Retinal pigment epithelial cell (primary cell): ENCODE results near the gene FBLN2.

Experiments
- DNase-seq: peaks from one replicate; pipeline ENCODE4 v3.0.0-alpha.2; 2010; ENCODE audit warnings: low read depth
- H3K4me3 ChIP-seq: 2 replicates; pipeline ENCODE4 v1.5.1; 2011; ENCODE audit warnings: mild to moderate bottlenecking, low read length, control low read depth, moderate library complexity
- TF ChIP-seq, protein P1 (sequence below): conservative IDR thresholded peaks from 2 replicates; pipeline ENCODE4 v1.5.1; 2011; ENCODE audit warnings: low read depth, low read length, control low read depth, inconsistent platforms

Gene FBLN2

DNA sequence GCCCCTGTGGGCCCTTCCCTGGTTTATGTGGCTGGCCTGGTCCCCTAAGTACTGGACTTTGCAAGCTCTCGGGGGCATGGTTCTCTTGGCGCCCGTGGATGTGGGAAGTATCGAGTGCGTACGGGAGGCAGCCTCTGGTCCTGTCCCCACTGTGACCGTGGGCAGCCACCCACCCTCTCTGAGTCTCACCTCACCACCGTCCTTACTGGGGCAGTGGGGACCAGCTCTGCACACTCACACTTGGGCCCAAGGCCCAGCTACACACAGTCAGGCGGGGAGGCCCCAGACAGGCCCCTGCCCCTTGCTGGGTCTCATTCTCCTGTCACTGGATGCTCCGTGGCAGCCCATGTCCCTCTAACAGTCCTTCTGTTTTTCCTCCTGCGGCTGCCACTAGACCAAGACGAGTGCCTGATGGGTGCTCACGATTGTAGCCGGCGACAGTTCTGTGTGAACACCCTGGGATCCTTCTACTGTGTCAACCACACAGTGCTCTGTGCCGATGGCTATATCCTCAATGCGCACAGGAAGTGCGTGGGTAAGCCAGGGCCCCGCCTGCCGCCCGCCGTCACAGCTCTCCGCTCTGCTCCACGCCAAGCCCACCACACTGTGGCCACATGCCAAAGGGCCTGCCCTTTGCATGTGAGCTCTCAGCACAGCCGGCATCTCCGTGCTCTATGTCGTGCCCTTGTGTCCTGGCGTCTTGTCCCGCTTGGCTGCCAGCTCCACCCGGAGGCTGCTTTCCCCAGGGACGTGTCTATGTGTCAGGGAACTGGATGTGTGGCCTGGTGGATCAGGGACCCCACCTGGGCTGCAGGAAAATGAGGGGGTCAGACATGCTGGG, 72.7 kb downstream of the FBLN2 start:
- H3K4me3 ChIP-seq: no peak overlapping the region
- no peak for DNase-seq
- TF ChIP-seq, protein P1, sequence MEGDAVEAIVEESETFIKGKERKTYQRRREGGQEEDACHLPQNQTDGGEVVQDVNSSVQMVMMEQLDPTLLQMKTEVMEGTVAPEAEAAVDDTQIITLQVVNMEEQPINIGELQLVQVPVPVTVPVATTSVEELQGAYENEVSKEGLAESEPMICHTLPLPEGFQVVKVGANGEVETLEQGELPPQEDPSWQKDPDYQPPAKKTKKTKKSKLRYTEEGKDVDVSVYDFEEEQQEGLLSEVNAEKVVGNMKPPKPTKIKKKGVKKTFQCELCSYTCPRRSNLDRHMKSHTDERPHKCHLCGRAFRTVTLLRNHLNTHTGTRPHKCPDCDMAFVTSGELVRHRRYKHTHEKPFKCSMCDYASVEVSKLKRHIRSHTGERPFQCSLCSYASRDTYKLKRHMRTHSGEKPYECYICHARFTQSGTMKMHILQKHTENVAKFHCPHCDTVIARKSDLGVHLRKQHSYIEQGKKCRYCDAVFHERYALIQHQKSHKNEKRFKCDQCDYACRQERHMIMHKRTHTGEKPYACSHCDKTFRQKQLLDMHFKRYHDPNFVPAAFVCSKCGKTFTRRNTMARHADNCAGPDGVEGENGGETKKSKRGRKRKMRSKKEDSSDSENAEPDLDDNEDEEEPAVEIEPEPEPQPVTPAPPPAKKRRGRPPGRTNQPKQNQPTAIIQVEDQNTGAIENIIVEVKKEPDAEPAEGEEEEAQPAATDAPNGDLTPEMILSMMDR: no peak

DNA sequence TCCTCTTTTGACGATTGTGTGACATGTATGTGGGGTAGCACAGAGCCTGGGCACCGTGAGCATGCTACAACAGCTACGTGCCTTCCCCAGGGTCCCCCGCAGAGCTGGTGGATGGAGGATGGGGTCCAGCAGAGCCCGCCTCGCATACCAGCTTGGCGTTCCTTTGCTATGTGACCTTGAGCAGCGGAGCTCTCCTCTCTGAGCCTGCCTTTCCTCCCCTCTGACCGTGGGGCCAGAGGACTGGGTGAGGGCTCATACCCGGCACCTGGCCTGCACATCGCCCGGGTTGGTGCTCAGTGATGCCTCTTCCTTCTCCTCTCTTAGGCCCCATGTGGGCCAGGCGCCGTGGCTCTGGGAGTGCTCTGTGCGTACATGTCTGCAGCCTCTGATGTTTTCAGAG, 73.4 kb downstream of the FBLN2 start:
- no peak for DNase-seq
- no peak overlapping the region for H3K4me3 ChIP-seq
- TF ChIP-seq, protein P1: no peak

DNA sequence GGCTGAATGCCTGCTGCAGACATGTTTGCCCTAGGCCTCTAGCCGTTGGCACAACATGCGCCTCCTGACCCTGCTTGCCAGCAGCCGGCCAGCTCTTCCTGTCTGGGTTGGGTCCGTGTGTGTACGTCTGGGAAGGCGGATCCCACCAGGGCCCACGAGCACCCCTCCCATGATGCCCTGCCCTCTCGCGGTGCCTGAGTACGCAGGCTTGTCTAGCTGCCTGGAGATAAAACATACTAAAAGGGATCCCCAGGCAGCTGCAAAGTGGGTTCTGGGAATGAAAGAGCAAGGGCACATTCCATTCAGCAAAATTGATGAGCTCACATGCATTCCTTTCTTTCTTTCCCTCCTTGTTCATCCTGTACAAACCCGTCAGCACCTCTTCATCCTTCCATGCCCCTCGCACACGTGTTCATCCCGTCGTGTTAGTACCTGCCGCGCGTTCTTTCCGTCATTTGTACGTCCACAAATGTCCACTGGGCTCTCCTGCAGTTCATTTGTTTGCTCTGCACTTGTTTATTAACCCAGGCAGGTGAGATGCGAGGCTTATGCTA, 74.3 kb downstream of the FBLN2 start:
- no peak for DNase-seq
- TF ChIP-seq, protein P1: no peak
- no peak overlapping the region for H3K4me3 ChIP-seq

DNA sequence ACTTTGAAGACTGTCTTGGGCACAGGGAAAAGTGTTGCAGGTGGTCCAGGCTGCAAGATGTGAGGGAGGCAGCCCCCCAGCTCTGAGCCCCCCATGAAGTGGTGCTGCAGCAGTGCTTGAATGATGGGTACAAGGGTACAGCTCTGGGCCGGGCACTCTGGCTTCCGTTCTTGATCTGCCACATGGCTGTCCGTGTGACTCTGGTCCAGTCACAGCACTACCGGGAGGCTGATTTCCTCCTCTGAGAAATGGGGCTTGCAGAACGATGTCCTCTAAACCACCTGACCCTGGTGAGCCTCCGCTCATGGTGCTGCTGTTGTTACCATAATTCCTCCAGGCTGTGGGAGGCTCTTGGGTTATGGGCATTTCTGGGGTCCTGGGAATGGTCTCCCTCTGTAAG, 75.1 kb downstream of the FBLN2 start:
- H3K4me3 ChIP-seq: no peak overlapping the region
- TF ChIP-seq, protein P1: no peak
- DNase-seq: no peak

DNA sequence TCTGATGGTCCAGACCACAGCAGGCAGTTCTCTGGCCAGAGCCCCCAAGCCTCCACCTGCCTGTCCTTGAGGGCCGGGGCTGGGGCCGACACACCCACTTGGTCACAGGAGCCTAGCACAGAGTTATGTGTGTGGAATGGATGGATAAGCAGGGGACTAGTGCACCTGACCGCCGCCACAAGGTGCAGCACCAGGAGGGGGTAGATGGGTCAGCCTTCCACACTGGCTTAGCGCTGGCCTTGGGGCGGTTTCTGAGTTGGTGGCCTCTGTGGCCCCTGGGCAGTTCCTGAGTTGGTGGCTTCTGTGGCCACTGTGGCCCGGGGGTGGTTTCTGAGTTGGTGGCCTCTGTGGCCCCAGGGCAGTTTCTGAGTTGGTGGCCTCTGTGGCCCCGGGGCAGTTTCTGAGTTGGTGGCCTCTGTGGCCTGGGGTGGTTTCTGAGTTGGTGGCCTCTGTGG, 75.8 kb downstream of the FBLN2 start:
- no peak for DNase-seq
- no peak overlapping the region for H3K4me3 ChIP-seq
- TF ChIP-seq, protein P1: no peak

DNA sequence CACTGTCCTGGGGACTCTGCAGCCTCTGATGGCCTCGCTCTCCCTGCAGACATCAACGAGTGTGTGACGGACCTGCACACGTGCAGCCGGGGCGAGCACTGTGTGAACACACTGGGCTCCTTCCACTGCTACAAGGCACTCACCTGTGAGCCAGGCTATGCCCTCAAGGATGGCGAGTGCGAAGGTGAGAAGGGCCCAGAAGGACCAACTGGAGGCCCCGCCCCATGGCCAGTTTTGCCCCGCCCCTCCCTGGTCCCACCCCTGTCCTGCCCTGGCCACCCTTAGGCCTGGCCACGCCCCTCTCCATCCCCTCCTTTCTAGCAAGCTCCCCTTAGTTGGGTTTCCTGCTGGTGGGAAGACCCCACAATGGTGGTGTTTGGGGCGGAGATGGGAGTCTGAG, 77.5 kb downstream of the FBLN2 start:
- TF ChIP-seq, protein P1: no peak
- no peak overlapping the region for H3K4me3 ChIP-seq
- no peak for DNase-seq

DNA sequence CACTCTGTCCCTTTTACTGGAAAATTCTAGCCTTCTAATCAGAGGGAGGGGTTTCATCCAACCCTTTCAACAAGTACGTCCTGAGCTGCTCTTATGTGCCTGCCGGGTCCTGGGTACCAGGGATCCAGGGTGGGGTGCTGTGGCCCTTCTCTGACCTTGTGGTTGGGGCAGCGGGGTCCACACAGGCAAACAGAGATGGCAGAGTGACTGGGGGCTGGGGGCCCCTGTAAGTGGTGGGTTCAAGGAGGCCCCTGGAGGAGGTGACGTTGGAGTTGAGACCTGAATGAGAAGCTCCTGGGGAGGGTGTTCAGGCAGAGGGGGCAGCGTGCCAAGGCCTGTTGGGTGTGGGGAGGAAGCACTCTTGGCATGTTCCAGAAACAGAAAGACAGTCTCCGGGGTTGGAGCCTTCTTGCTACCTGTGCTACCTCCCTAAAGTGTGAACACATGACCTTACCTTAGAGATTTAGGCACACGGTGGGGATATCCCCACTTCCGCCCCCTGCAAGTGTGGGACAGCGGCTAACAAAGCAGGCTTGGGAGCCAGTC, 78.1 kb downstream of the FBLN2 start:
- TF ChIP-seq, protein P1: no peak
- no peak for DNase-seq
- no peak overlapping the region for H3K4me3 ChIP-seq
